ENCODE measurements around the gene IGDCC3. TPM values are rescaled to one million over a fixed set of nuclear protein-coding genes. Genes with fewer than 3 reads are reported as not detected.

IGDCC3 gene
- total RNA-seq, 1 experiment from 2014 or later: not detected

DNA sequence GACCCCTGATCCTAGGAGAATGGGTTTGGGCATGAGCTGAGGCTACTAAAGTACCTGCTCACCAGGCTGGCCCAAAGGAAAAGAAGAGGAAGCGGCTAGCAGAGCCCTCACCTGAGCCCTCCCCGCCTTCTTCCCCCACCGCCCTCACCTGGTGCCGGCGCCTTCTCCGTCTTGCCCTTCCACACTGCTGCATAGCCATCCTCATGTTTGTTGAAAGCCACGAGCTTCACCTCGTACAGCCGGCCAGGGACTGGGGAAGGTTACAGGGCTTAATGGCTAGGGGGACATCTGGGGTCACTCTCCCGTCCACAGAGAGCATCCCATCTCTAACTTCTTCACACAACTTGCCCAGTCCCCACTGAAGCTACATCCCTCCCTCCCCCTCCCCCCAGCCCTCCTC is 13.9 kb upstream of the IGDCC3 start:
- no peak for DNase-seq
- H3K9me3 Mint-ChIP-seq (ENCODE audit: low read depth, unreplicated experiment): no peaks in the 10 kb centered on the region
- no peaks in the 10 kb centered on the region for H3K36me3 Mint-ChIP-seq (ENCODE audit: insufficient read depth, unreplicated experiment)
- TF ChIP-seq, protein P1, sequence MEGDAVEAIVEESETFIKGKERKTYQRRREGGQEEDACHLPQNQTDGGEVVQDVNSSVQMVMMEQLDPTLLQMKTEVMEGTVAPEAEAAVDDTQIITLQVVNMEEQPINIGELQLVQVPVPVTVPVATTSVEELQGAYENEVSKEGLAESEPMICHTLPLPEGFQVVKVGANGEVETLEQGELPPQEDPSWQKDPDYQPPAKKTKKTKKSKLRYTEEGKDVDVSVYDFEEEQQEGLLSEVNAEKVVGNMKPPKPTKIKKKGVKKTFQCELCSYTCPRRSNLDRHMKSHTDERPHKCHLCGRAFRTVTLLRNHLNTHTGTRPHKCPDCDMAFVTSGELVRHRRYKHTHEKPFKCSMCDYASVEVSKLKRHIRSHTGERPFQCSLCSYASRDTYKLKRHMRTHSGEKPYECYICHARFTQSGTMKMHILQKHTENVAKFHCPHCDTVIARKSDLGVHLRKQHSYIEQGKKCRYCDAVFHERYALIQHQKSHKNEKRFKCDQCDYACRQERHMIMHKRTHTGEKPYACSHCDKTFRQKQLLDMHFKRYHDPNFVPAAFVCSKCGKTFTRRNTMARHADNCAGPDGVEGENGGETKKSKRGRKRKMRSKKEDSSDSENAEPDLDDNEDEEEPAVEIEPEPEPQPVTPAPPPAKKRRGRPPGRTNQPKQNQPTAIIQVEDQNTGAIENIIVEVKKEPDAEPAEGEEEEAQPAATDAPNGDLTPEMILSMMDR (IDR thresholded peaks at IDR 0.05; ENCODE audit: unreplicated experiment): no peak
- no peak overlapping the region for H3K4me3 Mint-ChIP-seq (ENCODE audit: low read depth, unreplicated experiment)
- no TSS peak for BruUV-seq (replicated peaks)
- no peaks in the 10 kb centered on the region for H3K4me1 Mint-ChIP-seq (ENCODE audit: low read depth, unreplicated experiment)
- H3K27me3 Mint-ChIP-seq (ENCODE audit: unreplicated experiment): peaks cover 98% of the 10 kb centered on the region
- no peak overlapping the region for H3K27ac Mint-ChIP-seq (ENCODE audit: unreplicated experiment)
- CTCF ChIA-PET: no interaction called here
- intact Hi-C loops (cut with micrococcal nuclease; ENCODE audit: unreplicated experiment): no loop called here

DNA sequence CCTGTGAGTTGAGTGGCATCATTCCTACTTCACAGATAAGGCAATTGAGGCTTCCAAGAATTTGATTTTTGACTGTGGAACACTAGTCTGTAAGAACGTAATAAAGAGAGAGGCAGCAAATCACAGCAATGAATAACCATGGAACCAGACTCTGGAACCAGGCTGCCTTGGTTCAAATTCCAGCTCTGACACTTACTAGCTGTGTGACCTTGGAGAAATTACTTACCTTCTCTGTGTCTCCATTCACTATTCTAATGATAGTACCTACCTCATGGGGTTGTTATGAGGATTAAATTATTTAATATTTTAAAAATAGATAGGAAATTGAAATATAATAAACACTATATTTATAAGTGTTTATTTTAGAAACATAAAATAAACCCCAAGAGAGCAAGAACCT is 12.6 kb upstream of the IGDCC3 start:
- CTCF ChIA-PET: no interaction called here
- peaks cover 90% of the 10 kb centered on the region for H3K27me3 Mint-ChIP-seq (ENCODE audit: unreplicated experiment)

DNA sequence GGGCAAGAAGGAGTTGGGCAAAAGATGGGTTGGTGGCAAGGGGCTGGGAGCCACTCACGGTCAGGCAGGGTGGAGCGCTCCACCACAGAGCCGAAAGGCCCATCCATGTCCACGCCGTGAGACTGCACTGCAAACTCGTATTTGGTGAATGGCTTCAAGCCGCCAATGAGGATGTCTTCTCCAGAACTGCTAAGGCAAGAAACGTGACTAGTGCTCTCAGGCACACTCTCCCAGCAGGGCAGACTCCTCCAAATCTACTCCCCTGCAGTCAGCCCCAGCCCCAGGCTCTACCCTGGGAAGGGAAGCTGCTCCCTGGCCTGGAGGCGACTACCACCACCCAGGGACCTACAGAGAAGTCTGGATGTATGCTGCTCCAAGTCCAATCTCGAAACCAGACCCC is 11.4 kb upstream of the IGDCC3 start:
- H3K4me3 Mint-ChIP-seq (ENCODE audit: low read depth, unreplicated experiment): no peak overlapping the region
- no peak overlapping the region for H3K27ac Mint-ChIP-seq (ENCODE audit: unreplicated experiment)
- no peaks in the 10 kb centered on the region for H3K9me3 Mint-ChIP-seq (ENCODE audit: low read depth, unreplicated experiment)
- peaks cover 82% of the 10 kb centered on the region for H3K27me3 Mint-ChIP-seq (ENCODE audit: unreplicated experiment)
- TF ChIP-seq, protein P1 (IDR thresholded peaks at IDR 0.05; ENCODE audit: unreplicated experiment): no peak
- intact Hi-C loops (cut with micrococcal nuclease; ENCODE audit: unreplicated experiment): no loop called here
- CTCF ChIA-PET: no interaction called here
- no peaks in the 10 kb centered on the region for H3K4me1 Mint-ChIP-seq (ENCODE audit: low read depth, unreplicated experiment)
- no peaks in the 10 kb centered on the region for H3K36me3 Mint-ChIP-seq (ENCODE audit: insufficient read depth, unreplicated experiment)
- no peak for DNase-seq
- no TSS peak for BruUV-seq (replicated peaks)

More for the DNA sequence above, 12.6 kb upstream of the IGDCC3 start:
- H3K36me3 Mint-ChIP-seq (ENCODE audit: insufficient read depth, unreplicated experiment): no peaks in the 10 kb centered on the region
- TF ChIP-seq, protein P1 (IDR thresholded peaks at IDR 0.05; ENCODE audit: unreplicated experiment): no peak
- H3K9me3 Mint-ChIP-seq (ENCODE audit: low read depth, unreplicated experiment): no peaks in the 10 kb centered on the region
- intact Hi-C loops (cut with micrococcal nuclease; ENCODE audit: unreplicated experiment): no loop called here
- no peak overlapping the region for H3K27ac Mint-ChIP-seq (ENCODE audit: unreplicated experiment)
- BruUV-seq (replicated peaks): no TSS peak
- H3K4me3 Mint-ChIP-seq (ENCODE audit: low read depth, unreplicated experiment): no peak overlapping the region
- no peaks in the 10 kb centered on the region for H3K4me1 Mint-ChIP-seq (ENCODE audit: low read depth, unreplicated experiment)
- no peak for DNase-seq

DNA sequence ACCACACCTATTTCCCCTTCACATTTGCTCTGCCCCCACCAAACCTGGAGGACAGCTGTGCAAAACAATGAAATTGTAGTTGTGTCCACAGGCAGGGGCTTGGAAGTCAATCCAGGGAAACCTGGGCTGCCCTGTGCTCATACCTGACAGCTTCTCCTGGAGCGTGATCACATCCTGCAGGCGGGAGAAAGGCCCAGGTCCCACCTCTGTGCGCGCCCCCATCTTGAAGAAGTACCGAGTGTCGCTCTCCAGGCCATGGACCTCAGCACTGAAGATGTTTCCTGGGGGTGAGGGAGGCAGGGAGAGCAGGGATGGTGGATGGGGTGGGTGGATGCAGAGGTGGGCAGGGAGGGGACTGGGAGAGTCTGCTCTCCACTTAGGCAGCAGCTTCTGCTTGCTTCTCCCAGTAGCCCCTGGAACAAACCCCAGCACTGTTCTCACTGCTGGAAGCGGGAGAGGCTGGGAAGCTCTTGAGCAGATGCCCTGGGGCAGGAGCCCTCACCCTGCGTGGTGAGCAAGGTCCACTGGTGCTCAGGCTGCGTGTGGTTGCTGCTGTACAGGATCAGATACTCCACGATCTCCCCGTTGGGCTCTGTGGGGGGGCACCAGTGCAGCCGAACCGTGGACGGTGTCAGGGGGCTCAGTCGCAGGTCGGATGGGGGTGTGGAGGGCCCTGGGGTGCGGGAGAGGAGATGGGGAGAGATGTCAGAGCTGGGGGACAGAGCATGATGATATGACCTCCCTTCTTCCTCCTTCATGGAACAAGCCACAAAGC is 10.7 kb upstream of the IGDCC3 start:
- TF ChIP-seq, protein P1 (IDR thresholded peaks at IDR 0.05; ENCODE audit: unreplicated experiment): no peak
- no TSS peak for BruUV-seq (replicated peaks)
- Mint-ChIP-seq H3K4me1 (ENCODE audit: low read depth, unreplicated experiment) (no peaks in the 10 kb centered on the region), H3K9me3 (ENCODE audit: low read depth, unreplicated experiment) (no peaks in the 10 kb centered on the region), H3K36me3 (ENCODE audit: insufficient read depth, unreplicated experiment) (no peaks in the 10 kb centered on the region), H3K4me3 (ENCODE audit: low read depth, unreplicated experiment) (no peak overlapping the region), H3K27me3 (ENCODE audit: unreplicated experiment) (peaks cover 82% of the 10 kb centered on the region), H3K27ac (ENCODE audit: unreplicated experiment) (no peak overlapping the region)
- intact Hi-C loops (cut with micrococcal nuclease; ENCODE audit: unreplicated experiment): no loop called here
- DNase-seq: no peak
- CTCF ChIA-PET: interaction anchor here (0.6 to 1.0 kb wide), 4 partner anchors 42 to 1477 kb away, joined by 3 to 4 read pairs (median 4); no protein-coding TSS in a partner anchor

Measured in Calu3 (cell line).